ENCODE results near the gene TNPO1.

Gene TNPO1

DNA sequence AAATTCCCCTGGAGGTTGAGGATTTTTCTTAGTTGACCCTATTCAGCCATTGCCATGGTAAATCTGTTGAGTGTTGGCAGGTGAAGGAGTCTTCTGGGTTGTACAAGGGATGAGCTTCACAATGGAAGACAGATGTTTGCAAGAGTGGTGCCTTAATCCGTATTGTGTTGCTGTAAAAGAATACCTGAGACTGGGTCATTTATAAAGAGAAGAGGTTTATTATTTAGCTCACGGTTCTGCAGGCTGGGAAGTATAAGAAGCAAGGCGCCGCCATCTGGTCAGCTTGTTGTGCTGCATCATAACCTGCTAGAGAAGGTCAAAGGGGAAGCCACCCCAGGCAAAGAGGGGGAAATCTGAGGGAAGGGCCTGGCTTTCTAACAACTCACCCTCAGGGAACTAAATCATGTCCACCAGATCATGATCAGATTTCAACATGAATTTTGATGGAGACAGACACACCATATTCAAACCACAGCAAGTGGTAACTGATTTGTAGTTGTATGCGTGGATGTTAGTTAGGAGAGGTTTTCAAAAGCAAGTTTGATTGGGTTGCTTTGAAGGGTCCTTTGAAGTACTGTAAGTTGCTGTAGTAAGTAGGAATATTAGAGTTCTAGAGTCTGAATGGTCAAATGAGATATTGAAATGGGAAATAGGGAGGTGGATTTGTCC, 2.5 kb downstream of the TNPO1 start:
- DNase-seq: no peak

DNA sequence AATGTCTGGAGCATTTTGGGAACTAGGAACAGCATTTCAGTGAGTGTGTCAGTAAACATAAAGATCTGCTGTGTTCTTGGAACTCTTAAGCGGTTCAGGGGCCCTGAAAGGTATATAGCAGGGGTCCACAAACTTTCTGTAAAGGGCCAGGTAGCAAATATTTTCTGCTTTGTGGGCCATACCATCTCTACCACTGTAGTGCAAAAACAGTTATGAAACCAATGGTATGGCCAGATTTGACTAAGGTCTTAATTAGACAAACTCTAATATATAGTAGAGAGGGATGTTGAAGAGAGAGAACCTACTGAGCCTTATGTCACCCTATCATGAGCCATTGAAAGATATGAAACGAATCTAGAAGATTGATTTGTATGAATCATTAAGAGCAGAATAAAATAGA, 5.3 kb downstream of the TNPO1 start:
- no peak for DNase-seq

DNA sequence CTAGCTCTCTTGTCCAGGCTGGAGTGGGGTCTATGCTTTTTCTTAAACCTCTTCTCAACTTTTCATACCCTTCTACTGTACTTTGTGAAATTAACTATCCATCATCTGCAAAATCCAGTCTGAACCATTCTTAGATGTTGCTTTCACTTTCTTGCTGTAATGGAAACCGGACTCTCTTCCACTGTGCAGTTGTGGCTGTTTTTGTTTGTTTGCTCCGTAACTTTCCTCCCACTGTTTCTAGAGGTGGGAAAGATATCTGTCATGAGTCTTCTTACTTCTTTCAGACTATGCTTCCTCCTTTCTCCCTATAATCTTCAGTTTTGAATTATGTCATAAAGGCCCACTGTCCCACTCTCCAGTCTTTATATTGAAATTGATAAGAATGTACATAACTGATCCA, 6.5 kb downstream of the TNPO1 start:
- no peak for DNase-seq

DNA sequence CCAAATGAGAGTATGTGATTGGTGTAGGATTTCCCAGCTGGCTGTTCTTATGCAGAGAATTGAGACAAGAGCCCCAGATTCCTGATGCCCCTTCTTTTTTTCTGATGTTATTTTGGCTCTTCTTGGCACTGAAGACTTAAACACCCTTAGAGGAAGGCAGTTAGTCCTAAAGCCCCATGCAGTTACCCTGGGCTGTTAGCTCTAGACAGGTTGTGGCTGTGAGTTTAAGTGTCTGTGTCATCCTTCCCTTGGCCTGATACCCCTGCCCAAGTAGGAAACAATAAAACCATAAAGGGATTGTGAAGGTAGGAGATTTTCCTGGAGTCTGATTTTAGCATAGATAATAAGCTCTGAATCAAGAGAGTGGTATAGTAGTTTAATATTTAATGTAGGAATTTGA, 13.2 kb downstream of the TNPO1 start:
- no peak for DNase-seq

DNA sequence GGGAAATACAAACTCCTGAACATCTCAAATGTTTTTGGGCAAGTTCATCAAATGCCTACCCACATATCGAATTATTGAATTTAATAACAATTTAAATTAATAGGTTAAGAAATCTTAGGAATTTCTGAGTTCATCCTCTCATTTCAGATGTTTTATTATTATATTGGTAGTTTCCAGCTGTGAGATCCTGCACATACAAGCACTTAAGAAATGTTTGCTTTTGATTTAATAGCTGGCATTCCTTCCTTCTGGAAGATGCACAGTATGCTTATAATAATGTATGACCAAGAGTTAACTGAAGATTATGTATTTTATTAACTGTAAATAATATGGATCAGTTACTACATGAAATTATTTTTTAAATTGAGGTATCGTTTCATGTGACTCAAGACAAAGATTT, 13.9 kb downstream of the TNPO1 start:
- no peak for DNase-seq

DNA sequence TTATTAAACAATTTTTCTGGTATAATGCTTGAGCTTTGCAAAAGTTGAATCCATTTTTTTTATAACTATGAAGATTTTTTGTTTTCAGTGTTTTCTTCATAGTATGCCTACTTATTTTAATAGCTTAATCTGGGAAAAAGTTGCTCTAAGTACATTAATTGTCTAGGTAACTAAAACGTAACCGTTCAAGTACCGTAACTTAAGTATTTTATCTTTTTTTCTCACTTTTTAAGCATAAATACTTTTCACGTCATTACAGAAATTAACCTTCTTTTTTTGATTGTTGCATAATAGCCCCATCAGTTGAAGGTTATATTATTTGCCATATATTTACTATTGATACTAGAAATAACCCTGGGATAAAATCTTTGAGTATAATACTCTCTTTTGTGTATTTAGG, 15.2 kb downstream of the TNPO1 start:
- DNase-seq: no peak

DNA sequence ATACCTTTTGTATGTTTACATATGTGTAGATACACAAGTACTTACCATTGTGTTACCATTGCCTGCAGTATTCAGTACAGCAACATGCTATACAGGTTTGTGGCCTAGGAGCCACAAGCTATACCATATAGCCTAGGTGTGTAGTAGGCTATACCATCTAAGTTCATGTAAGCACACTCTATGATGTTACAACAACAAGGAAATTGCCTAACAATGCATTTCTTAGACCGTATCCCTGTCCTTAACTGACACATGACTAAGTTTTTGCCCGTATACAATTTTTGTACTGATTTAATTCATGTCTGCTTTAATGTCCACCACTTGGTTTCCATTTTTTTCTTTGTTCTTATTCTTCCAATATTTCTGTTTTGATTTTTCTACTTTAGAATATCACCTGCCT, 18.5 kb downstream of the TNPO1 start:
- DNase-seq: no peak

DNA sequence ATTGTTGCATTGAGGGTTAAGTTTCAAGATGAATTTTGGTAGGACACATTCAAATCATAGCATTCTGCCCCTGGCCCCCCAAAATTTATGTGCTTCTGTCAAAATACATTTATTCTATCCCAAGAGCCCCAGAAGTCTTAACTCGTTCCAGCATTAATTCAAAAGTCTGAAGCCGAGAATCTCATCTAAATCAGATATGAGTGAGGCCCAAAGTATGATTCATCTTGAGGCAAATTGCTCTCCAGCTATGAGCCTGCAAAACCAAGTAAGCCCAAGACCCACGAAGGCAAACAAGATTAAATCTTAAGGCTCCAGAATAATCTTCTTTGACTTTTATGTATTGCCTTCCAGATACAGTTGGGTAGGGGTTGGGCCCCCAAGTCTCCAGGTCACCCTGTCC, 19.2 kb downstream of the TNPO1 start:
- DNase-seq: no peak

DNA sequence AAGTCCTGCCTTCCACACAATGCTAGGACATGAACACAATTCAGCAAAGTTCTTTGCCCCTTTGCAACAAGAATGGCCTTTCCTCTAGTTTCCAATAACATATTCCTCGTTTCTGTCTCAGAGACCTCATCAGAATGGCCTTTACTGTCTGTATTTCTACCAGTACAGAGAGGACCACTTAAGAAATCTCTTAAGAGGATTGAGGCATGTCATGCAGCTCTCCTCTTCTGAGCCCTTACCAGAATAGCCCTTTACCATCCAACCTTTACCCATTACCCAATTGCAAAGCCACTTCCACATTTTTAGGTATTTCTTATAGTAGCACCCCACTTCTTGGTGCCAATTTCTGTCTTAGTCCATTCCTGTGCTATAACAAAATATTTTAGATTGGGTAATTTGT, 20.3 kb downstream of the TNPO1 start:
- no peak for DNase-seq

DNA sequence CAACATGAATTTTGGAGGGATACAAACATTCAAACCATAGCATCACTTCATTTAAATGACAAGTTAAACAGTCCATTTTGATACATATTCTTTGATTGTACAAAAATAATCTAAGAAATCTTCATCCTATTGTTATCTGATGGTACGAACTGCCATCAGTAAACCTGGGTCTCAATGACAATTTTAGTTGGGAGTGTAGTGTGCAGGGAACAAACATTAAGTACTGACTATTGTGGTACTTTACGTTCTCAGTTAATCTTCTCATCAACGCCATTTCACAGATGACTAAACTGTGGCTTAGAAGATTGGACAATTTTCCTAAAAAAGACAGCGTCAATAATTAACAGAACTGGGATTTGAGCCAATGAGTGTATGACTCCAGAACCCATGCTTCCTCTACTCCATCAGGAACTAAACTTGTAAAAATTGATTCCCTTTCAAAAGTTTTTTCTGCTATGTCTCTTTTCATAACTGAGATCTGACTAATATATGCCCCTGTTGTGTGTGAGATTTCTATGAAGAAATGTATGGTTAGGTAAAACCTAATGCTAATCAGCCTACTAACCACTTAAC, 21.1 kb downstream of the TNPO1 start:
- no peak for DNase-seq

DNA sequence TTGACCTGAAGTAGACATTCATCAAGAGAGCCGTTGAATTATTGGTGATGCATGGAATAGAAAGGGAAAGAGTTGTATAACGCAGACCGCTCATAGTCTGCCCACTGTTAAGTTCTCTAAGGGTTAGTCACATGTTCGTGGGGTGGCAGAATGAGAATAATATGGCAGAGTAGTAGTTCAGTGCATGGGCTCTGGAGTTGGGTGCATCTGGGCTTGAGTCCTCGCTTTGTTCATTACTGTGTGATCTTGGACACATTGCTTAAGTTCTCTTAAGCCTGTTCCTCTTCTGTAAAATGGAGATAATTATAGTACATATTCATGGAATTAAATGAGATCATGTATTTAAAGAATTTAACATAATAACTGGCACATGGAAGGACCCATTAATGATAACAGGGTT, 23.6 kb downstream of the TNPO1 start:
- no peak for DNase-seq

DNA sequence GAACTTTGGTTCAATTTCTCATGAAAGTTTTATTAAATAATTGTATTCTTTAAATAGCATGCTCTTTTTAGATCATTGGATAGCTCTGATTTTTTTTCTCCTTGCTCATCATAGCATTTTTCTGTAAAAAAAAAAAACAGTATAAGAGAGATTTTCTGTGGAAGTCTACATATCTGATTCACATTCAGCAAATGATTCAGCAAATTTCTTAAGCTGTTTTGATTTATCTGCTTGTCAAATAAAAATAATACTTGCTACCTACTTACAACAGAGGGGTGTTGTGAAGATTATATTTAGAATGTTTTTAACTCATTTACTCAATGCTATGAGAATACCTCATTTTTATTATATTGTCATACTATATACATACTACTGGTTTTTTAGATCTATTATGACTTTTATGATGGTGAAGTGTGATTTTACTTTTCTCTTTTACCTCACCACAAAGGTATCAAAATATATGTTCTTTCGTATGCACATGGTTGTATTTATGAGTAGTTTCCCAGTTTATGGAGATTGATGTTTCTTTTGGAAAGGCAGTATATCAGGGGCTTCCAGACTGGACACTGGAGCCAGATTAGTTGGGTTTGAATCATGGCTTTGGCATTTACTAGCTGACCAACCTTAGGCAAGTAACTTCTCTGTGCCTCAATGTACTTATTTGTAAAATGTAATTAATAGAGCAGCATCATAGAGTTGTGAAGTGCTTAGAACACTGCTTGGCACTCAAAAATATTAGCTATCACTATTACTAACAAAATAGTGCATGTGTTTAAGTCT, 25.5 kb downstream of the TNPO1 start:
- no peak for DNase-seq

DNA sequence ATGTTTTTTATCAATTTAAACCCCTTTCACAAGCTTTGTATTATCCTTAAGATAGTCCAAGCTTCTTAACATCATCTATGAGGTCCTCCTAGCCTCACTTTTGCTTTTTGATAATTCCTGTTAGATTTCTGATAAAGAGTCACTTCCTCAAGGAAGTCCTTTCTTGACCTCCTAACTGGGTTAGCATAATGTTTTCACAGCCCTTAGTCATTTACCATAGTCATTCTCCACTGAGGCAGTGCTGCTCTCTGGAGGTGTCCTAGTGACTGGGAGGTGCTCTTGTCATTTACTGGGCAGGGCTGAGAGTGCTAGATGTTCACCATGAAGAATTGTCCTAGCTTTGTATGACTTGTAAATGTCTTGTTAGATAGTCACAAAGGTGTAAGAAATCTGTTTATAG, 26.4 kb downstream of the TNPO1 start:
- DNase-seq: no peak

DNA sequence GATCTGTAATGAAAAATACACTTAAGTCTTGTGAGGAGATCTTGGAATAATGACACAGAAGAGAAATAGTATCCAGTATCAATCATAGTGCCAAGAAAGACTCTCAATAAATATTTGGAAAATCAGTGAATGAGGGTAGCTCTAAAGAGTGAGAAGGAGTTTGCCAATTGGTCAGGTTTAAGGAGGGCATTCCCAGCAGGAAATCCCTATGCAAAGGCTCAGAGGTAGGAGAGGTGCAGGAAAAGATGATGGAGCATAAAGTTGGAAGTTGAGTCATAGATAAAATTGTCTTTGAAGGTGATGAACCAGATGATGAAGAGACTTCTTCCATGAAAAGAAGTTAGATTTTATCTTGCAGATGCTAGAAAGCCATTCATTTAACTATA, 27.8 kb downstream of the TNPO1 start:
- DNase-seq: no peak

DNA sequence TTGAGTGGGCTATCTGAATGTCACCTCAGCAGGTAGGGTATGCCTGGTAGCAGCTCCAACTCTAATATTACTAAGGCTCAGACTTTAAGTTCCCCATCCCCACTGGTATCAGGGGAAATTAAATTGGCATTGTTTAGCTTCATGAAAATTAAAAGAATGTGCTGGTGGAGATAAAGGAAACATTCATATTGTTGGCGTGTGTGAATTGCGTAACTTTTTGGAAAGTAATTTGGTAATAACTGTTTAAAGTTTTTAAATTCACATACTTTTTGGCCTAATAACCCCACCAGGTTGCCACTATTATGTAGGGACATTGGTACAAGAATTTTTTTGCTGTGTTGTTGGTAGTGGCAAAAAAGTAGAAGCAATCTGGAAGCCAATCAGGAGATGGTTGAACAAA, 29.4 kb downstream of the TNPO1 start:
- DNase-seq: no peak

DNA sequence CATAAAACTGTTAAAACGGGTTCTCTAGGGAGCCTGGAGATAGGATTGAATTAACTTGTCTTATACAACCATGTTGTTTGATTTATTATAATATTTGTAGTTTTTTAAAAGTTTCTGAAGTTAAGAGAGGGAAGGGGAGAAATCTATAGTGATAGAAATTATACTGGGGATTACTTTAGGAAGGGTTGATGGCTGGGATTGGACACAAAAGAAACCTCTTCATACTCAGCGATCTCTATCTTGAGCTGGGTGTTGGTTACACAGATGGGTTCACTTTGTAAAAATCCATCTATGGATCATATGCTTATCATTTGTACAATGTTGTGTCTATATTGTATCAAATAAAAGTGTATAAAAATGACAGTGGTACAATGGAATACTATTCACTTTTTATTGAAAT, 30.0 kb downstream of the TNPO1 start:
- no peak for DNase-seq

DNA sequence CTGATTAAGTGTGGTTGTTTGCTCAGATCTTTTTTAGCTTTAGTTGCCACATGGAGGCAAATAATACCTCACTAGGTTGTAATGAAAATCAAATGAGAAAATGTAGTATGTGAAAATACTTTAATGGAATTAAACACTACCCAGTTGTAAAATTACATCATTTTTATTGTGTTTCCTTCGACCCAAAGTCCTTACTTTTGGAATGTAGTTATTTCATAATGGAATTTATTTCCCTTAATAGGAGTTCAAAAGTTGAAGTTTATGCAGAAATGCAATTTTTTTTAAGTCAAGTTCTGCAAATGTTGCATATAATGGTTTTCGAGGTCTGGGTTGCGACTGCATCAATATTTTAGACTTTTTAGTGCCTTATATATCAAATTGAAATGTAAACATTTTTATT, 31.0 kb downstream of the TNPO1 start:
- no peak for DNase-seq

DNA sequence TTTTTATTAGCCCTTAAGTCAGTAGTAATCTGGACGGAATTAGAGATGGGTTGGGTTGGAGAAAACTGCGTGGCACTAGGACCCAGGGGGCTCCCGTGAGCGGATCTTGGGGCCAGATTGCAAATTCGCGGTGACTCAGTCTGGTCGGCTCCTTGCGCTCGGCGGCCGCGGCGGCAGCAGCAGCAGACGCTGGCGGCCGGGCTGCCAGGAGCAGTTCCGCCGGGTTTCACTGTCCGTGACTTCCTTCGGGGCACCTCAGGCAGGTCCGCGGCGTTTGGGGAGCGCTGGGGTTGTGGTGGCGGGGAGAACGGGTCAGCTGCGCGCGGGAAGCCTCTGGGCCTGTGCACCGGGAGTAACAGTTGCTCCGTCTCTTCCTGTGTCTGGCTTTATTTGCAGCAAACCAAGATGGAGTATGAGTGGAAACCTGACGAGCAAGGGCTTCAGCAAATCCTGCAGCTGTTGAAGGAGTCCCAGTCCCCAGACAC, 31.6 kb downstream of the TNPO1 start:
- DNase-seq: peak; percentile 82

DNA sequence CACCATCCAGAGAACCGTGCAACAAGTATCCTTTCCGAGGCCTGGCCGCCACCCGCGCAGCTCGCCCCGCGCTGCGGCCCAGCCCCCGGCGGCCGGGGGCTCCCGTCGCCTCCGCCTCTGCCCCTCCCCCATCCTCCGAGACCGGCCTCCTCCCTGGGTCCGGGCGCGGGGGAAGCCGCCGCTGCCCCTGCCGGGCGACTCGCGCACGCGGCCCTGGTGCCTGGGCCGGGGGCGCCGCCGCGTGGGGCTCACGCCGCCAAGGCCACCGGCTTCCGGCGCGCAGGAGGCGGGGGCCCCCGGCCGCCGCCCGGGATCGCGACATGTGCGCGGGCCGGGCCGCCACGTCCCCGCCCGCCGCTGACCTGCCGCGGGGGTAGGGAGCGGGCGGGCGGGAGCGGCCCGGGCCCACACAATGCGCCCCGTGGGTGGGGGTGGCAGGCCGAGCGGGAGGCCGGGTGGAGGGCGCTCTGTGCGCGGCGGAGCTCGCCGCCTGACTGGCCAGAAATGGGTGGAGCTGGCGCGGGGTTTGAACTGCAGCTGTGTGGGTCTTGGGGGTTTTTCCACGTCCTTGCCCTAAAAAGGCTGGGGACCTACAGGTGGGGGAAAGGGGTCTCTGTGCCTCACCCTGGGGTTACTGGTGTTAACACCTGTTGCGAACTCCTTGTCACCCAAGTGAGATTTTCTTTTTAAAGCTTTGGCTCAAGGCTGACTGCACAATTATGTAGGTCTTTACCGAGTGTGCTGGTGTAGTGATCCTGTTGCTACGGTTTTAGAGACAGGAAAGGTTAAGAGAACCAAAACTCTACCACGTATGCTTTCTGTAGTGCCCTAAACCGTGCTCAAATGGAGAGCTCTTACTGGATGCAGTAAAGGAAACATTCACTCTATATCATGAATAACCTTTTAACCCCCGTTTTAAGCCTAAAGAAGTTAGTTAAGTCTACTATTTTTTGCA, 32.3 kb downstream of the TNPO1 start:
- peak; percentile 71 for DNase-seq

DNA sequence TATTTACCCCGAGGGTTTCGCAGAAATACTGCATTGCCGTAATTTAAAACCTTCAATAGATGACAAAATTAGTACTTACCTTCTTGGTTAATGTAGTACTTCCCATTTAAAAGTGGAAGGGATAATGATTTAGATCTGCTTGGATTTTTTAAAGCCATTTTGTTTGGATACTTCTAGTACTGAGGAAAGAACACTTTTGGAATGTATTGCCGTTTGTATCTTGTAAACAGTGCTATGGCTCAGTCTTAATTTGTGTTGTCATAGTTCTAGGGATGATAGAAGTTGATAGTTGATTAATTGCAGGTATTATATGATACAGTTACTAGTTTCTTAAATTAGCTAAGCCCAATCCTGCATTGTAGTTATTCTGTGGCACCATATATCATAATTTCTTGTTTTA, 33.1 kb downstream of the TNPO1 start:
- DNase-seq: no peak

DNA sequence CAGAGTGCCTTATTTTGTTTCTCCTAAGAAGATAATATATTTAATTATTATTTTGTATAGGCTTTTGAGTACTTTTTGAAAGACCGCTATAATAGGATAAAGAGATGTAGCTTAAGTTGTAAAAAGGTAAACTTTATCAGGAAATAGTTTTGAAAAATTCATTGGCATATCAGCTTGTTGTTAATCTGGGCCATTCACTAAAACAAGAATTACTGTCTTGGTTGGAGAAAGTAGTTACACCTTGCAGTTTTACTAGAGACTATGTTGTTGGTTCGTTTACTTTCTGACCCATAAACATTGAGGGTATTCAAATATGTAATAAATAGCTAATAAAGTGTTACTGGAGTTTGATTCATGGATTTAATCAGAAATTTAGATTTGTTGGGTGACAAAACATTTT, 33.7 kb downstream of the TNPO1 start:
- DNase-seq: no peak

DNA sequence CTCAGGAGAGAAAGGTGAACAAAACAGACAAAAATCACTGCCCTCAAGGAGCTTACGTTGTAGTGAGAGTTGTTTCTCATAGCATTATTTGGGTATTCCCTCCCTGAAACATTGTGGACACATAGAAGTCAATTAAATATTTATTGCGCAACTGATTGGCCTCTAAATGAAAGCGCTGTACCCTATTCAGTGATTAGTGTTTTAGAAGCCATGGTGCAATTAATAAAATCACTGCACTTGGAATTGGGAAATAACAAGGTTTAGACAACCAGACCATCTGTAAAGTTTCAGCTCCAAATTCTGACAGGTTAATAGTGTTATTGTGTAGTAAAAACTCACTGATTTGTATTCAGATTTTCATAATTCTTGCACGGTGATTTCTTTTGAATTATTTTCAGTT, 35.9 kb downstream of the TNPO1 start:
- DNase-seq: no peak

DNA sequence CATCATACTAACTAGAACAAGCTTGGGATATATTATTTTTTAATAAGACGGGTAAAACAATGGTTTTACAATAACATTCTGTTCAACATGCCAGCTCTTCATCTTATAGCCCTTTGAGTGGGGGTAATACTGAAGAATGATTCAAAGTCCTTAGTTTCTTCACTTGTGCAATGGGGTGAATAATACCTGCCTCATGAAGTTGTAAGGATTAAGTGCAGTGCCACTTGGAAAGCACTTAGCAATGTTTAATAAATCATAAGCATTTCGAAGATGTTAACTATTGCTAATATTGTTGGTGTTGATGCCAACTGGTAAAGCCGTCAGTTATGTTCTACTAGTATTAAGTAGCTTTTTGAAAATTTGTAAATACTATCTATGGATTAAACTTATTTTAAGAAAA, 38.0 kb downstream of the TNPO1 start:
- no peak for DNase-seq

Data from activated CD4-positive, CD25-positive, alpha-beta regulatory T cell treated with anti-CD3 and anti-CD28 coated beads, Interleukin-2, amount 50 U/mL, for 72 hours (primary cell).